Transverse colon (tissue), 4 donors: Measurements from ENCODE around the gene NUDCD3. TPM values are rescaled to one million over a fixed set of nuclear protein-coding genes. Genes with fewer than 3 reads are reported as not detected.

Experiments used
- DNase-seq: peaks from one replicate; pipeline ENCODE4 v3.0.0-alpha.2; 2019
- H3K27ac ChIP-seq, 4 donors: fragments of 200-600 bp; sonication (generic); 2 replicates each; pipeline ENCODE4 v1.5.1; 2016 to 2018; ENCODE audit warnings: inconsistent platforms in 4 of 4
- H3K27me3 ChIP-seq: fragments of 200-600 bp; sonication (generic); 2 replicates; pipeline ENCODE4 v1.5.1; 2017; ENCODE audit warnings: inconsistent platforms
- H3K36me3 ChIP-seq, 4 donors: fragments of 200-600 bp; sonication (generic); 2 replicates each; pipeline ENCODE4 v1.5.1; 2017 to 2019; ENCODE audit warnings: inconsistent platforms in 4 of 4
- H3K4me1 ChIP-seq, 4 donors: fragments of 200-600 bp; sonication (generic); 2 replicates each; pipeline ENCODE4 v1.5.1; 2017 to 2020; ENCODE audit warnings: inconsistent platforms in 4 of 4
- H3K4me3 ChIP-seq, 4 donors: fragments of 200-600 bp; sonication (generic); 1 replicate in 1 of 4; 2 replicates in 3 of 4; pipeline versions ENCODE4 v1.5.1 to v1.6.1; 2017 to 2019; ENCODE audit warnings: inconsistent platforms in 4 of 4
- H3K9me3 ChIP-seq, 2 donors: fragments of 200-600 bp; sonication (generic); 2 replicates each; pipeline ENCODE4 v1.5.1; 2017 to 2019; ENCODE audit warnings: inconsistent platforms in 2 of 2
- EP300 ChIP-seq: sonication (generic); formaldehyde crosslinking; IDR thresholded peaks from one replicate; pipeline ENCODE4 v1.6.1; 2017; ENCODE audit warnings: antibody characterized with exemption, low read depth
- POLR2A ChIP-seq: fragments of 450-650 bp; IDR thresholded peaks from one replicate; pipeline ENCODE4 v1.6.1; 2016; ENCODE audit warnings: antibody characterized with exemption, mild to moderate bottlenecking, moderate library complexity
- POLR2AphosphoS5 ChIP-seq, 3 donors: sonication (generic); formaldehyde crosslinking; IDR thresholded peaks; one replicate each; pipeline ENCODE4 v1.6.1; 2016; ENCODE audit warnings: antibody characterized with exemption in 3 of 3
- WGBS, 2 donors: methylation state at CpG; one replicate each; pipeline ENCODE4 v1.1.5; 2018; ENCODE audit warnings: low coverage in 1 of 2; 5-methylcytosine and 5-hydroxymethylcytosine counted together
- in situ Hi-C, 4 donors: fragments of 200-750 bp; cut with MboI; loops; one replicate each; pipeline versions ENCODE4 v1.15.0 to v1.15.1; 2017; ENCODE audit warnings: low sequenced_read_pairs in 3 of 4, low pct_ligation_motif_present in 1 of 4, low pct_unique_long_range_greater_than_20kb in 1 of 4
- intact Hi-C: fragments of 100-400 bp; cut with DNase I; formaldehyde crosslinking; loops from one replicate; pipeline ENCODE4 v1.15.1; 2023; ENCODE audit warnings: low total_unique reads
- total RNA-seq, 4 donors: library from RNA; depleted of rRNA; stranded (reverse); fragments of >200 nt; gene quantifications; one replicate each; pipeline ENCODE4 v1.1.0, GENCODE V29; 2016
- TF ChIP-seq, protein P1 (sequence below), 5 experiments: fragments of 200-600 bp in 3 of 5; fragments of 450-650 bp in 2 of 5; sonication (generic) in 3 of 5; IDR thresholded peaks; 1 replicate in 2 of 5; 2 replicates in 3 of 5; pipeline ENCODE4 v1.5.1; 2016 to 2017; ENCODE audit warnings: antibody characterized with exemption in 5 of 5, inconsistent platforms in 3 of 5, mild to moderate bottlenecking in 2 of 5, moderate library complexity in 1 of 5

The NUDCD3 gene
- total RNA-seq, 4 donors from 2014 or later, result 31.9 to 76.7 (median 38.6) TPM

DNA sequence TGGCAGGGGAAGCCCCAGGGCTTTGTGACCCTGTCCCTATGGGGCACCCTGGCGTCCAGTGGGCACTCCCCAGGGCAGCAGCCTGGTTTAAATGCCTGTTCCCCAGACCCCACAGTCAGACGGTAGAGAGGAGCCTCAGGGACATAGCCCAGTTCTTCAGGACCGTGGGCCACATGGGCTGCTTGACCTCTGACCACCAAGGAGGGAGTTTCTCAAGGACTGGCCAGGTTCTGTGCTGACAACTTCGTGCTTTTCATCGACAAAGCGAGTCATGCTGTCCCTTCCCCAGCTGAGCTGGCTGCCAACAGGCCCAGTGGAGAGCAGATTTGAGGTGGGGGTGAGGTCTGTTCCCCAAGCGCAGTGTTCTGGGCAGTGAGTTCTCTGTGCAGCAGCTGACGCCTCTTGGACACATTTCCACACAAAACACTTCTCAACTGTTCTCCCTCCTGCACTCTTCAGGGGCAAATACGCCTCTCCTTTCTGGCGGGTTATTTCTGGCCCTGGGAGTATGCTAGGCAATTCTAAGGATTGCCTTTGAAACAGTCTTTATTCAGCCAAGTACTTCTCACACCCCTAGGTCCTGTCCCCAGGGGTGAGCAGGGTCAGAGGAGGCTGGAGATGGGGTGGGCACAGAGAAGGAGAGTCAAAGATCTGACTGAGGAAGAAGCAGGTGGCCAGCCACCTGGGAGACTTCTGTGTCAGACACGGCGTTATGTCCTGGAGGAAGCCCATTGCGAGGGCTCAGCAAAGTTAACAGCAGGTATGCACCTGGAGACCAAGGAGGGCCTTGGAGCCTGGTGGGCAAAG lies 107.8 kb downstream of the NUDCD3 start:
- H3K4me1 ChIP-seq, result no peaks in the 10 kb centered on the region
- 85% methylated on average over 13 of the region's 13 CpGs; no CpG with 5 or more reads in 1 of the 2 donors for WGBS, 2 donors
- in situ Hi-C loops (no loop called here), intact Hi-C loops (no loop called here)
- no peak for DNase-seq
- H3K9me3 ChIP-seq, result no peaks in the 10 kb centered on the region
- no peak overlapping the region for H3K27ac ChIP-seq
- no peaks in the 10 kb centered on the region for H3K27me3 ChIP-seq
- no peak overlapping the region for H3K4me3 ChIP-seq
- peaks cover 0 to 12% (median 0%) of the 10 kb centered on the region in 4 donors for H3K36me3 ChIP-seq
- no peak for TF ChIP-seq POLR2AphosphoS5 (IDR thresholded peaks at IDR 0.05)
- no peak for TF ChIP-seq EP300
- no peak for TF ChIP-seq POLR2A
- TF ChIP-seq, protein P1, sequence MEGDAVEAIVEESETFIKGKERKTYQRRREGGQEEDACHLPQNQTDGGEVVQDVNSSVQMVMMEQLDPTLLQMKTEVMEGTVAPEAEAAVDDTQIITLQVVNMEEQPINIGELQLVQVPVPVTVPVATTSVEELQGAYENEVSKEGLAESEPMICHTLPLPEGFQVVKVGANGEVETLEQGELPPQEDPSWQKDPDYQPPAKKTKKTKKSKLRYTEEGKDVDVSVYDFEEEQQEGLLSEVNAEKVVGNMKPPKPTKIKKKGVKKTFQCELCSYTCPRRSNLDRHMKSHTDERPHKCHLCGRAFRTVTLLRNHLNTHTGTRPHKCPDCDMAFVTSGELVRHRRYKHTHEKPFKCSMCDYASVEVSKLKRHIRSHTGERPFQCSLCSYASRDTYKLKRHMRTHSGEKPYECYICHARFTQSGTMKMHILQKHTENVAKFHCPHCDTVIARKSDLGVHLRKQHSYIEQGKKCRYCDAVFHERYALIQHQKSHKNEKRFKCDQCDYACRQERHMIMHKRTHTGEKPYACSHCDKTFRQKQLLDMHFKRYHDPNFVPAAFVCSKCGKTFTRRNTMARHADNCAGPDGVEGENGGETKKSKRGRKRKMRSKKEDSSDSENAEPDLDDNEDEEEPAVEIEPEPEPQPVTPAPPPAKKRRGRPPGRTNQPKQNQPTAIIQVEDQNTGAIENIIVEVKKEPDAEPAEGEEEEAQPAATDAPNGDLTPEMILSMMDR (IDR thresholded peaks at IDR 0.05), result no peak

DNA sequence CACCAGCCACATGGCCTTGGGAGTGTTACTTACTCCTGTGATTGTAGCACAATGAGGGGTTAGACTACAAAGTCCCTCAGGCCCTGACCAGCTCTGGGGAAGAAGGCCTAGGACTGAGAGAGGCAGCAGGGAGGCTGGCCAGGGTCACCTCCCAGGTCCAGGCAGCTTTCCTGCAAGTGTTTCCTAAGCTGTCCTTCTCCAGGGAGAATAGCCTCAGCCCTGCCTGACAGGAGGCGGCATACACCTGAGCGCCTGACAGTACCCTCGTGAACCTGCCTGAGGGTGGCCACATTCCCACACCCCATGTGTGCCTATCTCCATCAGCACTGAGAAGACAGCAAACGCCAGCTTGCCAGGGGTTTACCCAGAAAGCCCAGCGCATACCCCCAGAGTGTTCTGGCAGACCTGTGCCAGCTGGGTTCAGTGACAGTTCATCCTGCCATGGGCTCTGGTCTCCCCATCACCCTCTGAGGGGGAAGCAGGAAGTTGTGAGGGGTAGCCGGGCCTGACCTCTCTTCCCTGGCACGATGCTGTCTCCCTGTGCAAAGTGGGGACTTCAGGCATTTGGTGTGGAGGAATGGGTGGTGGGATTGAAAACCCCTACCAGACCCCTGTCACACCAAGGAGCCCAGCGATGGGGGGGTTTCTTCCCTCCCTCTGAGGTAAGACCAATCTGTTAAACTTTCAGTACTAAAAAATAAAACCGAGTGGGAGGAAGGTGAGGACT lies 108.8 kb downstream of the NUDCD3 start:
- H3K27me3 ChIP-seq, result no peaks in the 10 kb centered on the region
- TF ChIP-seq POLR2AphosphoS5 (IDR thresholded peaks at IDR 0.05), result no peak
- TF ChIP-seq POLR2A, result no peak
- TF ChIP-seq, protein P1 (IDR thresholded peaks at IDR 0.05), result no peak
- H3K4me1 ChIP-seq, result no peaks in the 10 kb centered on the region
- H3K36me3 ChIP-seq, result peaks cover 0 to 12% (median 0%) of the 10 kb centered on the region in 4 donors
- DNase-seq, result no peak
- no peak overlapping the region for H3K4me3 ChIP-seq
- H3K27ac ChIP-seq, result no peak overlapping the region
- H3K9me3 ChIP-seq, result no peaks in the 10 kb centered on the region
- intact Hi-C loops, result no loop called here
- WGBS, 2 donors, result 88 to 93% methylated on average over 1 to 8 of the region's 9 CpGs
- in situ Hi-C loops, result no loop called here

DNA sequence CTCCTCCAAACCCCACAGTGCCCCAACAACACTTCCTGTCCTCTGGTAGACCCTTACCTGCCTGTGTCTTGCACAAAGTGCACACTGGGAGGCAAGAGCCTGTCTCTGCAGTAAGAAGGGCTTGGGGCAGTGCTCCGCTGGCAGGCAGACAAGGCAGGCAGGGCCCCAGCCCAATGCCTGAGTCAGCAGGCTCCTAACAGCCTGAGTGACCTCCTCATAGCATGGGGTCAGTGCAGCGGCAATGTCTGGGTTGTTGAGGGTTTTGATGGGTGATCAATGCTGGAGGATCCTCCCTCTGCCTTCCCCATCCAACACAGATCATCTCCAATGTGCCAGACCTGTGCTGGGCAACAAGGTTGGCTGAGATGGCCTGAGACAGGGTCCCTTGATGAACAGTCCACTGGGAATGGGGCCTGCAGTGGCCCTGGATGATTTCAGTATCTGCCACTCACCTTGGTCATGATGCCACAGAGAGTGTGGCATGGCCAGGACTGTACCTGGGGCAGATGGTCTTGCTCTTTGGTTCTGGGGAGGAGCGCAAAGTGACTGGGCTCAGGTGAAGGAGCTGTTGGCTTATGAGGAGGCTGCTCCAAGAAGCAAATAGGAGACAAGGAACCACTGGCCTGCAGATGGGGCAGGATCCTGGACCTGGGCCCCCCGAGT lies 109.5 kb downstream of the NUDCD3 start:
- H3K27me3 ChIP-seq, result no peaks in the 10 kb centered on the region
- no peak overlapping the region for H3K4me3 ChIP-seq
- TF ChIP-seq POLR2A, result no peak
- no peak for TF ChIP-seq POLR2AphosphoS5 (IDR thresholded peaks at IDR 0.05)
- TF ChIP-seq, protein P1 (IDR thresholded peaks at IDR 0.05), result no peak
- no peak for TF ChIP-seq EP300
- intact Hi-C loops, result no loop called here
- H3K4me1 ChIP-seq, result no peaks in the 10 kb centered on the region
- peaks cover 0 to 9% (median 0%) of the 10 kb centered on the region in 4 donors for H3K36me3 ChIP-seq
- no peak for DNase-seq
- H3K27ac ChIP-seq, result no peak overlapping the region
- 87% methylated on average over 4 of the region's 4 CpGs; no CpG with 5 or more reads in 1 of the 2 donors for WGBS, 2 donors
- H3K9me3 ChIP-seq, result no peaks in the 10 kb centered on the region
- in situ Hi-C loops, result no loop called here
